Activated CD4-positive, alpha-beta T cell treated with anti-CD3 and anti-CD28 coated beads for 48 hours (primary cell): Measurements from ENCODE around the gene PTH.
A peak's percentile ranks its signal among the peaks of the same experiment; 100 is the strongest.

ENCODE experiments used
- DNase-seq: peaks from one replicate; pipeline ENCODE4 v3.0.0-alpha.2; 2020

Gene PTH

DNA sequence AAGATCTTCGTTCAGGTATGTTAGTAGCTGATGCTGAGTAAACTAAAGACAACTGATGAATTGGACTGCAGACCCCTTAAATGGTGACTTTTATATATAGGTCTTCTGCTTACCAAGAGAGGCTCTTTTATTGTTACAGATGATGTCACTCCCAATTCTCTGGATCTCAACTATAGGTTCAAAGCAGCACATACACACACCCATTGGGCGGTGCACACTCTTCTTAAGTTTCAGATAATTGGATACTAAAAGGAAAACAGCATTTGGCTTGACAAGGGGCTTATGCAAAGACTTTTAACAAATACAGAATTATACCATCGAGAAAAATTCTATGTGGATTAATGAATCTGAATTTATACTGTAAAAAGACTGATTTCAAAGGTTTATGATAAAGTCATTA lies at the start of gene PTH:
PTH (minus strand) TSS at position 69 of the 400 bp plus-strand sequence. CDS start 3,142 bp downstream, outside the sequence.
- no peak for DNase-seq

DNA sequence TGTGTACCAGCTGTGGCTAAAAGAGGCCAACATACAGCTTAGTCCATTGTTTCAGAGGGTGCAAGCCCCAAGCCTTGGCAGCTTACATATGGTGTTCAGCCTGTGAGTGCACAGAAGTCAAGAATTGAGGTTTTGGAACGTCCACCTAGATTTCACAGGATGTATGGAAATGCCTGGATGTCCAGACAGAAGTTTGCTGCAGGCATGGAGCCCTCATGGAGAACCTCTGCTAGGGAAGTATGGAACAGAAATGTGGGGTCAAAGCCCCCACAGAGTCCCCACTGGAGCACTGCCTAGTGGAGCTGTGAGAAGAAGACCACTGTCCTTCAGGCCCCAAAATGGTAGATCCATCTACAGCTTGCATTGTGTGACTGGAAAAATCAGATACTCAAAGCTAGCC lies 42.2 kb upstream of the PTH start:
- DNase-seq, result no peak

DNA sequence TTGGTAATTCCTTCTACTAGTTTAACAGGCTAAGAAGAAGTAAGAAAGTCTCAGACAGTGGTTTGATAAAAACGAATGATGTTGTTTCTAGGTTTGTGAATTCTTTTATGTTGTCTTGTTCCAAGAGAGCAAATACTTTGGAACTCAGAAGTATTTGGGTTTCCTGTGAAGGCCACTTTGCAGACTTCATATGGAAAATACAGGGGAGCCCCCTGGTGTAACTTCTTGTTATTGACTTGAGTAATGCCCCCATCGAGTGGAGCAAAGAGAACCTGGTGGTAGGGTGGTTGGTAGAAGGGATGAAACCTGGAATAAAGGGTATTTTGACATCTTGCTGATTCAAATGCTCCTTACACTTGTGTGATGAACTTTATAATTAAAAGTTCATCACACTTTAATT lies 40.0 kb upstream of the PTH start:
- no peak for DNase-seq

DNA sequence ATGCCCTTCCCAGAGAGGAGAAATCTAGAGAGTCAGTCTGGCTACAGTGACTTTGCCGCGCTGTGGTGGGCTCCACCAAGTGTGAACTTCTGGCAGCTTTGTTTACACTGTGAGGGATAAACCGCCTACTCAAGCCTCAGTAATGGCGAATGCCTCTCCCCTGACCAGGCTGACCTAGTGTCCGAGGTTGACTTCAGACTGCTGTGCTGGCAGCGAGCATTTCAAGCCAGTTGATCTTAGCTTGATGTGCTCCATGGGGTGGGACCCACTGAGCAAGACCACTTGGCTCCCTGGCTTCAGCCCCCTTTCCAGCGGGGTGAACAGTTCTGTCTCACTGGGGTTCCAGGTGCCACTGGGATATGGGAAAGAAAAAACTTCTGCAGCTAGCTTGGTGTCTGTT lies 38.6 kb upstream of the PTH start:
- no peak for DNase-seq

DNA sequence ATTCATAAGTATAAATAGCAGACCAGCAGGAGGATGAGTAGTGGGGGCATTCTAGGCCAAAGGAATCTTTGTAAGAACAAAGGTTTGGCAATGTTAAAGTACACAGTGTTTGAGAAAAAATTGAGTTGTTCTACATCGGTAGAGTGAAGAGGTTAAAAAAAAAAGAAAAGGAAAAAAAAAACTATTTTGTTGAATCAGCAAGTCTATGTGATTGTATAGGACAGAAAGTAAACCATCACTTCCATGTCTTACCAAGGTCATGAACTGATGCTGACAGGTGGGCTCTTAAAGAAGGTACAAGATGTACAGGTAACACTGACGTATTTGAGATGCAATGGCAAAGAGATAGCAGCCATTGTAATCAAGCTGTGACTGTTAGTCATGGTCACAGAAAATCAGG lies 29.5 kb upstream of the PTH start:
- no peak for DNase-seq

DNA sequence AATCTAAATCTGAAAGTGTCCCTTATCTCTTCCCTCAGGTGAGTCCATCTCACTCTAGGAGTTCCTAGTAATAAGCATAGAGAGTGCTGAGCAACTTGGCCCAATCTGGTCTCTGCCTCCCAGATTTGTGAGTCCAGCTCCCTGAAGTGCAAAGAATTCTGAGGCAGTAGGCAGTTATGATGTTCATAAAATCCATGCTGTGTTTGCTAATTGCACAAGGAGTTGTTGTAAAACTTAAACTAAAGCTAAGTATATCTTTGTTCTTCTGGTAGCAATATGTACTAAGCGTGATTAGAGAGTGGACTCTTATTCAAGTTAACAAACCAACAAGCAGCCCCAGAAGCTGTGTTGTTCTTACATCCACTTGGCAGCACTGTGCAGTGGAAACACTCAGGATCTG lies 7.6 kb upstream of the PTH start:
- DNase-seq, result no peak

DNA sequence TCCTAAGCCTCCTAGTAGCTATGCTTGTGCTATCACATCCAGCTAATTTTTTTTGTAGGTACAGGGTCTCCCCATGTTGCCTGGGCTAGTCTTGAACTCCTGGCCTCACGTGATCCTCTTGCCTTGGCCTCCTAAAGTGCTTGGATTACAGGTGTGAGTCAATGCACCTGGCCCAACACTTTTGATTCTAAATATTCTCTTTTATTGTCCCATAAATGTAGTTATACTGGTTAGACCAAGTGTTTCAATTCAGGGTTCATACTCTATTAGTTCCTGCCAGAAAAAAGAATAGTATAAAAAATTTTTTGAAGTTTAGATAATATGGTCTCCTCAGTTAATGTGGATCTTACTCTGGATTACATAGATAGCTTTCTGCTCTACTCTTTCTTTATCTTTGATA lies 6.7 kb upstream of the PTH start:
- DNase-seq, result no peak

DNA sequence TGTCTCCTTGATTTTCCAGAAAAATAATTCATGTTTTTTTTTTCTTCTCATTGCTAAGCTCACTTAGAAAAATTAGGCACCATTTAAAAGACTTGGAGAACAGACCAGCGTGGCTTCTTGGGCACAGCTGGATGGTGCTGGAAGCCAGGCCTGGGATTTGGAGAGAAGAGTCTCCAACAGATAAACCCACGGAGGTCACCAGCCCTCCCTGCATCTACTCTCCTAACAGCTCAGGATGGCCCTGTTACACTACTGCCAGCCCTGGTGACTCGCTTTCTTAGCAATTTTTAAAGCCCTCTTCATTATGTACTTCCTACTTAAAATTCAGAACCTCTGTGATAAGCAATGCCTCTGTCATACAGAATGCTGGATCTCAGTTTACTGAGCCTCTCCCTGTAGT lies 1.7 kb downstream of the PTH start:
- no peak for DNase-seq

DNA sequence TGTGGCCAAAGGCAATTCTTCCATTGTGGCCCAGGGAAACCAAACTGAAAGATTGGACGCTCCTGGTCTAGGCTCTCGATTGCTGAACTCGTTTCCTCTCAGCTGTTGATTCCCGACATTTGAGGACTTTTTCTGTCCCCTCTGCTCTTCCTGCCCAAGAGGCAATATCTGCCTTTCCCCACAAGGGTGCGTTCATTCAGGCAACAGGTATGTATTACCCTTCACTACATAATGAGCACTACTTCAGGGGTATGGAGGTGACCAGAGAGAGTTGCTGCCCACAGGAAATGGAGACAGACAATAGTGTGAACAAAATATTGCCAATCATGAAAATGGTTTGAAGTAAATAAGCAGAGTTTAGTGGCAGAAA lies 8.2 kb downstream of the PTH start:
- peak; percentile 16 for DNase-seq

DNA sequence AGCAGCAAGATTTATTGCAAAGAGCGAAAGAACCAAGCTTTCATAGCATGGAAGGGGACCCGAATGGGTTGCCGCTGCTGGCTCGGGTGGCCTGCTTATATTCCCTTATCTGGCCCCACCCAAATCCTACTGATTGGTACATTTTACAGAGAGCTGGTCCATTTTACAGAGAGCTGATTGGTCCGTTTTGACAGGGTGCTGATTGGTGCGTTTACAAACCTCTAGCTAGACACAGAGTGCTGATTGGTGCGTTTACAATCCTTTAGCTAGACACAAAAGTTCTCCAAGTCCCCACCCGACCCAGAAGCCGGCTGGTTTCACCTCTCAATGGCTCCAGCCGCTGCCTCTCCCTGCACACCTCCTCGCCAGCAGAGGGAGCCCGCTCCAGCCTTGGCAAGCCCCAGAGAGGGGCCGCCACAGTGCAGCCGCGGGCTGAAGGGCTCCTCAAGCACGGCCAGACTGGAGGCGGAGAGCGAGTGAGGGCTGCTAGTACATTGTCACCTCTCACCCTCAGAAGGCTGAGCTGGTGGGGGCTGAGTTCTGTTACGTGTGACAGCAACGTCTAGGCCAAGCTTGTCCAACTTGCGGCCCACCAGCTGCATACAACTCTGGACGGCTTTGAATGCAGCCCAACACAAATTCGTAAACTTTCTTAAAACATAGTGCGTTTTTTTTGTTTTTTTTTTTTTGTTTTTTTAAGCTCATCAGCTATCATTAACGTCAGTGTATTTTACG lies 8.7 kb downstream of the PTH start:
- peak; percentile 80 for DNase-seq

DNA sequence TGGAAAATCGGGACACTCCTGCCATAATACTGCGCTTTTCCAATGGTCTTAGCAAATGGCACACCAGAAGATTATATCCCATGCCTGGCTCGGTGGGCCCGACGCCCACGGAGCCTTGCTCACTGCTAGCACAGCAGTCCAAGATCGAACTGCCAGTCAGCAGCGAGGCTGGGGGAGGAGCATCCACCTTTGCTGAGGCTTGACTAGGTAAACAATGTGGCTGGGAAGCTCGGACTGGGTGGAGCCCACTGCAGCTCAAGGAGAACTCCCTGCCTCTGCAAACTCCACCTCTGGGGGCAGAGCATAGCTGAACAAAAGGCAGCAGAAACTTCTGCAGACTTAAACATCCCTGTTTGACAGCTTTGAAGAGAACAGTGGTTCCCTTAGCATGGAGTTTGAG lies 15.6 kb downstream of the PTH start:
- DNase-seq, result no peak

DNA sequence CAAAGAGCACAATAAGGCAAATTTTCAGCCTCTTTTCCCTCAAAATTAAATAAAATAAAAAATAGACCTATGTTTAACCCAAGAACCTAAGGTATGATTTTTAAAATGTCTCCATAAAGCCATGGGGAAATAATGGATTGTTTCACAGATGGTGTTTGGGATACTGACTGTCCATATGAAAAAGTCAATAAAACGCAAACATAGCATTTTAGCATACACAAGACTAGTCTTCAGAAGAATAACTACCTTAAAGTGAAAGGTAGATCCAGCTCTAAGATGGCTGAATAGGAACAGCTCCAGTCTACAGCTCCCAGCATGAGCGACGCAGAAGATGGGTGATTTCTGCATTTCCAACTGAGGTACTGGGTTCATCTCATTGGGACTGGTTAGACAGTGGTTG lies 16.1 kb downstream of the PTH start:
- DNase-seq, result no peak

DNA sequence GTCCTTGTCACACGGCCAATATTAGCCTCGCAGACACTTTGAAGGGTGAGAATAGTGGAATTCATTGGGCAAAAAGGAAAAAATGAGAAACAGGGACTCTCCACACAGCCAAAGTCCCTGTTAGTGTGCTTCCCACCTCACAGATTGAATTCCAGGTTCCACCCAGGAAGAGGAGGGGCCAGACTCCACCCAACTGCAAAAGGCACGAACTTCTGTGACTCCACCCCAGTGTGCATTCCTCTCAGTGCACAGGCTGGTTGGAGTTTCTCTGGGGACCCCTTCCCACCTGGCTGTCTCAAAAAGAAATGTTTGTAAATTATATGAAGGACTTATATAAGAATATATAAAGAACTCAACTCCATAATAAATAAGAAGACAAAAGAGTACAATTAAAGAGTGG lies 20.7 kb downstream of the PTH start:
- no peak for DNase-seq

DNA sequence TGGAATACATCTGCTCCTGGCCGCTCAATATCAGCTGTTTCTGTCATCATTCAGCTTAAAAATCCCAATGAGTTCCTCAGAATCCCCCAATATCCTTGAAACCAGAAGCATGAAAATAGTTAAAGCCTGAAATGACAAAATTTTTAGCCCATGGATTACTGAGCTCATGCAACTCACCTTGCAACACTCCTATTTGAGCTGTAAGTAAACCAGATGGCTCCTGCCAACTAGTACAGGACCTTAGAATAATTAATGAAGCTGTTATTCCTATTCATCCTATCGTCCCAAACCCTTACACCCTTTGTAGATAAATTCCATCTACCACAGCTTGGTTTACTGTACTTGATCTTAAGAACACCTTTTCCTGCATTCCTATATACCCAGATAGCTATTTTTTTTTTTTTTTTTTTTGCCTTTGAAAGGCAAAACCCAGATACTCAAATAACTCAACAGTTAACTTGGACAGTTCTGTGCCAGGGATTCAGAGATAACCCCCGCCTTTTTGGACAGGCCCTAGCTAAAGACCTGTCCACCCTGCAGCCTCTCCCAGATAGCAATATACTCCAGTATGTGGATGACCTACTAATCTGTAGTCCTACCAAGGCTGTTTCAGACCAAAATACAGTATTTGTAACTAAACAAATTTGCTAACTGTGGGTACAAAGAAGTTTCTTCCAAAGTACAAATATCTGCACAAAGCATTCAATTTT lies 22.6 kb downstream of the PTH start:
- no peak for DNase-seq

DNA sequence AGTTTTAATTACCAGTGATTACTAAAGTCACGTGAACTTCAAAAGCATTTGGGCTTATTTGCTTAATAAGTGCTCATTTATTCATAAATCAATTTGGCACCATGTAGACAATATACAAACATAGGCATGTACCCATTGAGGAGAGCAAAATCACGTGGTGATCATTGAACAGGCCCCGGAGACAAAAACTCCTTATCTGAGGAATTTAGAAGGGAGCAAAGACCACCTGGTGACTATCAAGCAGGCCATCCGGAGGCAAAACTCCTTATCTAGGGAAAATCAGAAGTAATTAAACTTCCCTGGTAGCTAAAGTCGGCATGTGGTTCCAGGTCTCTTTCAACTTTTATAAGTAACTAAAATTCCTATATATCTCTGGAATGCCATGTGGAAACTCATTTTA lies 27.0 kb downstream of the PTH start:
- no peak for DNase-seq

DNA sequence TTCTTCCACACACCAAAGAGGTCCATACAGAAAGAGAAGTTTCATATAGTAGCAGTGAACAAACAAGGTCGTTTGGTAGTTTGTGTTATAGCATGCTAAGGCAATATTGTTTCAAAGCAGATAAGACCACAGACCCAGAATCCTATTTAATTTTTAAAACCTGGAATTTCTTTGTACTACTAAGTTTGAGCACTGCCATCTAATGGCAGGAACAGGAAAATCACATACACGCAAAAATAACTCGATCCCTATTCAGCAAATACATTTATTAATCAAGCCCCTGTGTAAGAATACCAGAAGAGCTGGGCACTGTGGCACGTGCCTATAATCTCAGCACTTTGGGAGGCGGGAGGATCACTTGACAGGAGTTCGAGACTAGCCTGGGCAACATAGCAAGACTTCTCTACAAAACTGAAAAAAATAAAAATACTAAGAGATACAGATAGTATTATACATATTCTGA lies 29.9 kb downstream of the PTH start:
- DNase-seq, result no peak

DNA sequence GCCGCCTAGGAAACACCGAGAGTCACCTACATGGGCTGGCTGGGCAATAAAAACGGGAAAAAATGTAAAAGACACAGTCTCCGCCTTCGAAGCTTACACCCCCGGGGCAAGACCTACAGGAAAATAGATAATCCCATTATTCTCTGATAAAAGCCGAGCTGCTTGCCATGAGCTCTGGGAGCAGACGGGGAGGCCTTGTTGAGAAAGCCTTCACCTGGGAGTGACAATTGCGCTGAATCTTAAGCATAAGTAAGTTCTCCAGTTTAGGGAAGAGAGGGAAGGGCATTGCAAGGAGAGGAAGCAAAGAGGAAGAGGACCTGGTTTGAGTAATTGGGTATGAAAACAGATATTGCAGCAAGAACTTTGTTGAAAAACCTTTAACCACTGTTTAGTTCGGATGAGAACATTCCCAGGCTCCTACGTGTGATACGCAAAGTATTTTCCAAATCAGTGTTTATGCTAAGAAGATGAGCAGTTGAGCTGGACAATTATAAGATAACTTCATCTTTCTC lies 32.0 kb downstream of the PTH start:
- DNase-seq, result no peak

DNA sequence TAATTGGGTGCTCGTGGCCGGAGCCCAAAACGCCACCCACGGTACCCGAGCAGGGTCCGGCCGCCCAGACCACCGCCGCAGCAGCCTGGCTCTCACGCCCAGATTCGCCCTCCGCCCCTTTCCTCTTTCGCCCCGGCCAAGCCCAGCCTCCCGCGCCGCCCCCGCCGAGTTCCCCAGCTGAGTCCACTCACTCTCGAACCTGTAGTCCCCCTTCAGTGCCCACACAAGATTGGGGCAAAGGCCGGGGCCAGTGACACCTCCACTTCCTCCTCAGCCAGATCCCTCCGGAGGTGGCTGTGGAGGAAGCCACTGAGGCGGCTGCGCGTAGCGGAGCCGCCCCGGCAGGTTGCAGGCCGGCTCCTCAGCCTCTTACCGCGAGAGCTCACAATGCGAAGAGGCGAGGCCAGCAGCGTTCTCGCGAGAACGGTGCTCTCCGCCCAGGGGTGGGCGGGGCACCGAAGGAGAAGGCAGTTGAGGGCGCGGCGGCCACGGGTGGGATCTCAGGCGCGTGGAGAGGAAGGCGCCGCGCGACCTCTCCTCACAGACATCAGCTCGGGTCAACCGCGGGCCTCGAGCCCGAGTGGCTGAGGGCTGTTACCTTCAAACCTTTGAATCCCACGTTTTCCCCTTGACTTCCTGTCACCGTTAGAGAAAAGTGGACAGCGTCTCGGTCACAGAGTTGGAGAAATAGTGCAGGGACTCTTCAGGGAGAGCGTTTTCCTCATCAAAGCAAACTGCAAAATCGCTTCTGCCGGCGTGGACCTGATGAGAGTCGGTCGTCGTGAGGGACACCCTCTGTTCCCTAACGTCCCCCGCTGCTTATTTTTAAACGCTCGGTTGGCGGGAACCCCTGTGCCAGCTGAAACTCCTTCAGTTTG lies 32.7 kb downstream of the PTH start, which contains the start of gene BTBD10:
BTBD10 (minus strand) TSS at position 322 of the 878 bp plus-strand sequence. CDS start 18,098 bp downstream, outside the sequence.
- peak; percentile 93 for DNase-seq

DNA sequence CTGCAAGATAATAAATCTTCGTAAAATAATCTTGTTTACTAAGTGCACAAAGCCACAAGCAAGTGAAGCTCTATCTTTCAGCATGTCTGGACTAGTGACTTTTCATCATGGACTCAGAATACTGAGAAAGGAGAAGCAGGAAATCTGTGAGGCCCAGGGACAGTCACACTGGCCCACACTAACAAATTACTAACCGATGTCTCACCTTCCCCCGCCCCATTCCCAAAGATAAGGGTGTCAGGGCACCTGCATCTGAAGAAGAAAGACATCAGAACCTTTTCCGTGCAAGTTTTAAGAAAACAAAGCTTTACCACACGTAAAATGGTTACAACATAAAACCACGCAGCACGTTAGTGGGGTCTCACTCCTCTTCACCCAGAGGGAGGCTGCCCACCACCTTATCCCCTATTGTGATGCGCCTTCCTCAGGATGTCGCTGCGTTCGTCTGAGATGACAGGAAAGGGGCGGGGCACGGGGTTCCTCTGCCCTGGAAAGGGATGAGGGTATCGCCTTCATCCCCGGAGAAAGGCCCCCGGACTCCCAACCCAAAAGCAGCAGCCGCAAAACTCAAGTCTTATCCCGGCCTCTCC lies 33.4 kb downstream of the PTH start:
- peak; percentile 72 for DNase-seq

DNA sequence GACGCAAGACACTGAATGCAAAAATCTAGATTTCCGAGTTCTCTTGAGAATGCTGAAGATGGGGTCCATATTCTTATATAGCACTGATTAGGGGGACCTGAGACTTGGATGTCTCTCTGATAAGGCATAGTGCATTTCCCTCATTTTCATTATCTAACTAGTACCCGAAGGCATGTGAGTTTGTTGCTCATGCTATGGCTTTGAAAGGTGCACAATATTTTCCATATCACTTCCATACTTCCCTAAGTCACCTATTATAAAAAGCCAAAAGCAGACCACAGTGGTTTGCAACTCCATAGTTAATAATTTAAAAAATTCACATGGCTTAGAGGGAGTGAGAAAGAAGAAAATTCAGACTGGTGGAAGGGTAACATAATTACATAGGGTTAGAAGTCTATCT lies 34.5 kb downstream of the PTH start:
- DNase-seq, result no peak

DNA sequence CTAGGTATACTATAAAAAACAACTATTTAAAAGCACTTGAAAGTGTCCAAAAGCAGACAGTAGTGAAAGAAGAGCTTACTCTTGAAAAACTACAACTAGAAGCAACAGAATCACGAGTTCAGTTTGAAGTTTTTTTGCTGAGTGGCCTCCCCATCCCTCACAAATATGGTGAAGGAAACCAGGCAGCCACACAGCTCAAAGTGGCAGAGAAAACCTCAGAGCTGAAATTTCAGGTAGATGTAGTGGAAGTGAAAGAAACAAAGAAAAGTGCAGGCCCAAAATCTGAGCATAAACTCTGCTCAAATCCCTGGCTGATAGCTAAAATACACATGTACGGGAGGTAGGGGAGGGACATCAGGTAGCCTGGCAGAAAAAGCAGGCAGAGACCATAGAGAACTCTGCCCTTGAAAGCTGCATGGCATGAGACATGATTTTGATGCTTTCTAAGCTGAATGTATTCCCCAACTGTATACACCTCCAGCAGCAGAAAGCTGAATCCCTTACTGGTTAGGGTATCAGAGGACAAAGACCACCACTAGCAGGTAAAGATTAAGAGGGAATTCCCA lies 44.9 kb downstream of the PTH start:
- DNase-seq, result no peak

DNA sequence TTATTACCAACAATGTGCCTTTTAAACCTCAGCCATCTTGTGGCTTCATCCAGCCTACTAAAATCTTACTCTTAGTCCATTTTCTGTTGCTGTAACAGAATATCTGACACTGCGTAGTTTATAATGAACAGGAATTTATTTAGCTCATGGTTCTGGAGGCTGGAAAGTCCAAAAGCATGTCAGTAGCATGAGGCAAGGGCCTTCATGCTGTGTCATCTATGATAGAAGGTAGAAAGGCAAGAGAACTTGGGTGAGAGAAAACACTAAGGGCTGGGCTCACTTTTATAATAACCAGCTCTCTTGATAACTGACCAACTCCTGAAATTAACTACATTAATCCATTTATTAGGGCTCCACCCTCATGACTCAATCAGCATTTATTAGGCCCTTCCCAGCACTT lies 46.3 kb downstream of the PTH start:
- no peak for DNase-seq

DNA sequence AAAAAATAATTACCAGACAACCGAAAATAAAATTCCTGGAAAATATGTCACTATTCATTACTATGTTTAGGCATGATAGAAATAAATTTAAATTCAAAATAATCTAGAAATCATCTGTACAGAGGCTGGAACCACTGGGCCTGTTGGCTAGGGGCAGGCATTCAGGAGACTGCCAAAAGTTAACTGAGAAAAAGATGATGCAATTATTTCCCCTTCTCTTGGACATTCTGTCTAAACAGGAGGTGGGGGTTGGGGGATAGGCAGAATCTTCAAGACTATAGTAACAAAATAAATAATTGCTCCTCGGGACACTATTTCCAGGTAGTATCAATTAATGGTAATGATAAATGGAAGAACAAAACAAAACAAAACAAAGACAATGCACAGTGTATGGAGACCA lies 46.9 kb downstream of the PTH start:
- DNase-seq, result no peak
